ENCODE results near the gene DAGLA. TPM values are rescaled to one million over a fixed set of nuclear protein-coding genes. Genes with fewer than 3 reads are reported as not detected.
A peak's percentile ranks its signal among the peaks of the same experiment; 100 is the strongest.

DAGLA gene
- total RNA-seq, 6 donors from 2014 or later, result 3.0 to 11.0 (median 8.0) TPM

GRCh38 chr11:61793829-61794204, 113.6 kb downstream of the DAGLA start:
- no peak overlapping the region for H3K27ac ChIP-seq
- DNase-seq (no peak), ATAC-seq (ENCODE audit: low FRiP score in 2 of 2) (no peak)
- H3K27me3 ChIP-seq, result no peaks in the 10 kb centered on the region
- H3K4me1 ChIP-seq, result peaks cover 18 to 26% (median 22%) of the 10 kb centered on the region in 4 donors
- peak overlapping the region in 1 of 4 donors; percentile 64 for H3K4me3 ChIP-seq
- TF ChIP-seq POLR2A (IDR thresholded peaks at IDR 0.05) (no peak), CTCF (IDR thresholded peaks at IDR 0.05) (no peak), EP300 (IDR thresholded peaks at IDR 0.05) (no peak), POLR2AphosphoS5 (IDR thresholded peaks at IDR 0.05) (no peak)
- WGBS, 2 donors, result 52 to 76% methylated on average over 3 of the region's 3 CpGs
- H3K9me3 ChIP-seq, result no peaks in the 10 kb centered on the region
- peaks cover 4 to 30% (median 22%) of the 10 kb centered on the region in 4 donors for H3K36me3 ChIP-seq

GRCh38 chr11:61794579-61794978, 114.4 kb downstream of the DAGLA start:
- DNase-seq, result no peak
- Histone ChIP-seq H3K27ac (no peak overlapping the region), H3K4me1 (peaks cover 18 to 26% (median 22%) of the 10 kb centered on the region in 4 donors), H3K36me3 (peaks cover 0 to 22% (median 15%) of the 10 kb centered on the region in 4 donors), H3K4me3 (no peak overlapping the region), H3K9me3 (no peaks in the 10 kb centered on the region), H3K27me3 (no peaks in the 10 kb centered on the region)
- WGBS, 2 donors, result 87 to 89% methylated on average over 4 of the region's 4 CpGs
- TF ChIP-seq POLR2AphosphoS5 (IDR thresholded peaks at IDR 0.05) (no peak), EP300 (IDR thresholded peaks at IDR 0.05) (no peak), CTCF (IDR thresholded peaks at IDR 0.05) (no peak), POLR2A (IDR thresholded peaks at IDR 0.05) (no peak)
- ATAC-seq (ENCODE audit: low FRiP score in 2 of 2), result no peak

GRCh38 chr11:61795459-61795858, 115.3 kb downstream of the DAGLA start:
- Histone ChIP-seq H3K27ac (no peak overlapping the region), H3K4me1 (peaks cover 18 to 26% (median 22%) of the 10 kb centered on the region in 4 donors), H3K9me3 (no peaks in the 10 kb centered on the region), H3K4me3 (no peak overlapping the region), H3K36me3 (peaks cover 0 to 14% (median 6%) of the 10 kb centered on the region in 4 donors), H3K27me3 (no peaks in the 10 kb centered on the region)
- WGBS, 2 donors, result 90 to 95% methylated on average over 11 to 12 of the region's 12 CpGs
- ATAC-seq (ENCODE audit: low FRiP score in 2 of 2) (no peak), DNase-seq (peak in 1 of 2 donors; percentile 41)
- TF ChIP-seq POLR2AphosphoS5 (IDR thresholded peaks at IDR 0.05) (no peak), EP300 (IDR thresholded peaks at IDR 0.05) (no peak), CTCF (IDR thresholded peaks at IDR 0.05) (no peak), POLR2A (IDR thresholded peaks at IDR 0.05) (no peak)

GRCh38 chr11:61795876-61796526, 115.8 kb downstream of the DAGLA start:
- H3K9me3 ChIP-seq, result no peaks in the 10 kb centered on the region
- ATAC-seq (ENCODE audit: low FRiP score in 2 of 2), result no peak
- WGBS, 2 donors, result 95% methylated on average over 13 to 18 of the region's 18 CpGs

More at GRCh38 chr11:61795876-61796526, 115.8 kb downstream of the DAGLA start:
- no peak overlapping the region for H3K4me3 ChIP-seq
- TF ChIP-seq POLR2A (IDR thresholded peaks at IDR 0.05) (no peak), CTCF (IDR thresholded peaks at IDR 0.05) (no peak), EP300 (IDR thresholded peaks at IDR 0.05) (no peak), POLR2AphosphoS5 (IDR thresholded peaks at IDR 0.05) (no peak)
- no peak for DNase-seq
- H3K4me1 ChIP-seq, result peaks cover 17 to 23% (median 21%) of the 10 kb centered on the region in 4 donors
- peaks cover 0 to 14% (median 6%) of the 10 kb centered on the region in 4 donors for H3K36me3 ChIP-seq
- H3K27me3 ChIP-seq, result no peaks in the 10 kb centered on the region
- no peak overlapping the region for H3K27ac ChIP-seq

Other genes starting within 250 kb of the DAGLA start
- gene LRRC10B, start 171.6 kb upstream of the DAGLA start, total RNA-seq, result 10 to 100 TPM in 2 of 6 donors, 1 to 10 TPM in 3, under 1 TPM in 1; 0.31 to 24.2 (median 8.5) TPM
- gene SYT7, start 99.3 kb upstream of the DAGLA start, total RNA-seq, result 1 to 10 TPM; 2.1 to 7.3 (median 4.9) TPM
- gene MYRF, start 72.2 kb downstream of the DAGLA start, total RNA-seq, result 100 to 1,000 TPM in 1 of 6 donors, 10 to 100 TPM in 5; 32.5 to 147 (median 50.7) TPM
- gene TMEM258, start 112.2 kb downstream of the DAGLA start, total RNA-seq, result 100 to 1,000 TPM in 1 of 6 donors, 10 to 100 TPM in 4, 1 to 10 TPM in 1; 8.4 to 106 (median 34.9) TPM
- 1 to 10 TPM; 6.0 to 9.1 (median 7.0) TPM for gene FEN1, start 112.5 kb downstream of the DAGLA start, total RNA-seq
- 10 to 100 TPM; 38.8 to 63.7 (median 53.2) TPM for gene FADS1, start 136.6 kb downstream of the DAGLA start, total RNA-seq
- 10 to 100 TPM; 13.5 to 92.5 (median 50.7) TPM for gene FADS2, start 147.9 kb downstream of the DAGLA start, total RNA-seq
- gene FADS3, start 211.2 kb downstream of the DAGLA start, total RNA-seq, result 100 to 1,000 TPM in 3 of 6 donors, 10 to 100 TPM in 3; 34.4 to 138 (median 106) TPM
- 10 to 100 TPM in 3 of 6 donors, 1 to 10 TPM in 3; 4.4 to 20.7 (median 10.0) TPM for gene RAB3IL1, start 237.2 kb downstream of the DAGLA start, total RNA-seq